Keratinocyte (primary cell): ENCODE measurements around the gene TERB1.

Source experiments
- CTCF ChIP-seq, 3 experiments: IDR thresholded peaks in 1 of 3; conservative IDR thresholded peaks in 1 of 3; optimal IDR thresholded peaks in 1 of 3; 2 replicates in 2 of 3; 3 replicates in 1 of 3; pipeline versions ENCODE3 to v1.5.1; 2011; ENCODE audit warnings: low read length in 3 of 3, mild to moderate bottlenecking in 3 of 3, moderate library complexity in 2 of 3, control low read depth in 1 of 3, inconsistent platforms in 1 of 3; ENCODE audit not compliant: insufficient read depth in 2 of 3; ENCODE audit errors: extremely low read depth in 1 of 3
- EZH2 ChIP-seq: IDR thresholded peaks from one replicate; pipeline ENCODE4 v1.6.1; 2012; ENCODE audit warnings: inconsistent platforms, mild to moderate bottlenecking, low read length, moderate library complexity

- no peak for TF ChIP-seq CTCF (optimal IDR thresholded peaks at IDR 0.05 in 1 of 3, IDR thresholded peaks at IDR 0.05 in 1 of 3, conservative IDR thresholded peaks at IDR 0.05 in 1 of 3; ENCODE audit: extremely low read depth in 1 of 3, insufficient read depth in 2 of 3, low read length in 3 of 3)
- no peak for TF ChIP-seq EZH2
Observed at GRCh38 chr16:66801320-66802105, at the start of gene TERB1.
